Thyroid gland (tissue), 4 donors: ENCODE measurements around the gene CR1. TPM values are rescaled to one million over a fixed set of nuclear protein-coding genes. Genes with fewer than 3 reads are reported as not detected.
"Not testable (repeated sequence)": the region's sequence is repeated elsewhere in the genome, so short reads cannot be mapped to it uniquely, and the experiment has no call there.

Experiments
- DNase-seq, 2 donors: peaks; one replicate each; pipeline ENCODE4 v3.0.0-alpha.2; 2019
- H3K27ac ChIP-seq, 3 donors: fragments of 200-600 bp; sonication (generic); 1 replicate in 2 of 3; 2 replicates in 1 of 3; pipeline ENCODE4 v1.5.1; 2016 to 2019; ENCODE audit warnings: mild to moderate bottlenecking in 1 of 3, moderate library complexity in 1 of 3
- H3K27me3 ChIP-seq: fragments of 200-600 bp; sonication (generic); one replicate; pipeline ENCODE4 v1.5.1; 2019
- H3K36me3 ChIP-seq, 2 donors: fragments of 200-600 bp; sonication (generic); one replicate each; pipeline ENCODE4 v1.5.1; 2016 to 2019
- H3K4me1 ChIP-seq, 2 donors: fragments of 200-600 bp; sonication (generic); one replicate each; pipeline ENCODE4 v1.5.1; 2017 to 2019
- H3K4me3 ChIP-seq, 3 donors: fragments of 200-600 bp; sonication (generic); replicated peaks in 1 of 3; 1 replicate in 2 of 3; 2 replicates in 1 of 3; pipeline ENCODE4 v1.5.1; 2016; ENCODE audit warnings: mild to moderate bottlenecking in 1 of 3
- H3K9me3 ChIP-seq: fragments of 200-600 bp; sonication (generic); one replicate; pipeline ENCODE4 v1.5.1; 2017
- CTCF ChIP-seq, 6 experiments: fragments of 200-600 bp in 3 of 6; fragments of 450-650 bp in 3 of 6; sonication (generic) in 3 of 6; IDR thresholded peaks; one replicate each; pipeline ENCODE4 v1.5.1; 2016 to 2019; ENCODE audit warnings: antibody characterized with exemption in 6 of 6, mild to moderate bottlenecking in 2 of 6, inconsistent platforms in 1 of 6, moderate library complexity in 1 of 6
- POLR2A ChIP-seq, 2 donors: fragments of 450-650 bp; IDR thresholded peaks; one replicate each; pipeline ENCODE4 v1.6.1; 2017; ENCODE audit warnings: antibody characterized with exemption in 2 of 2, mild to moderate bottlenecking in 2 of 2, moderate library complexity in 1 of 2
- WGBS, 2 donors: methylation state at CpG; one replicate each; pipeline ENCODE4 v1.1.5; 2017; 5-methylcytosine and 5-hydroxymethylcytosine counted together
- intact Hi-C: fragments of 100-400 bp; cut with DNase I; formaldehyde crosslinking; loops from one replicate; pipeline ENCODE4 v1.15.1; 2023
- total RNA-seq, 4 donors: library from RNA; depleted of rRNA; stranded (reverse); fragments of >200 nt; gene quantifications; one replicate each; pipeline ENCODE4 v1.2.3, GENCODE V29; 2016

The CR1 gene
- total RNA-seq, 4 donors from 2014 or later: 0.49 to 5.8 (median 1.2) TPM

DNA sequence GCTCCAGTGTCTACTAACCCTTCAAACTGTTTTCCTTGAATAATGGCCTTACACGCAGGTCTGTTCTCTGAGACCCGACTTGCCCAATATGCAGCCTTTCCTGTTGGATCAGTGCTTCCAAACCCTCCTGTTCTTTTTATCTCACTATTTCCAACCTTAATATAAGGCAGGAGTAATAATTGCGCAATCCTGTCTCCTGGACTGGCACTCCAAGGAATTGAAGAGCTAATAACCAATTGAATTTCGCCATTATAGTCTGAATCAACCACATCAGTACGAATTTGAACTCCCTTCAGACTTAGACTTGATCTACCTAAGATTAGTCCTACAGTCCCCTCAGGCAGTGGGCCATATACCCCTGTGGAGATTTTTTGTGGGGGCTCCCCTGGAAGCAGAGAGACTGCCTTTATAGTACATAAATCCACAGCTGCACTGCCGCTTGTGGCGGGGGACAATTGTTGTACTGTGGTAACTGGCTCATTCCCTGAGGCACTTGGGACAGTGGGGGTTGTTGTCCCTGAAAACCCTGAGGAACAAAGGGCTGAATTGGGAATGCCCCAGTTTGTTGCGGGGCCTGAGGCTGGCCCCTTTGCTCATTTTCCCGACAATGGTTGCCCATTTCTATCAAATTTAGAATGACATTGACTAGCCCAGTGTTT, 142.7 kb downstream of the CR1 start:
- H3K27ac ChIP-seq, H3K27me3 ChIP-seq, H3K4me1 ChIP-seq, intact Hi-C loops, DNase-seq, H3K36me3 ChIP-seq, H3K9me3 ChIP-seq, H3K4me3 ChIP-seq: not testable (repeated sequence)
- WGBS, 2 donors: 83 to 89% methylated on average over 9 of the region's 9 CpGs

DNA sequence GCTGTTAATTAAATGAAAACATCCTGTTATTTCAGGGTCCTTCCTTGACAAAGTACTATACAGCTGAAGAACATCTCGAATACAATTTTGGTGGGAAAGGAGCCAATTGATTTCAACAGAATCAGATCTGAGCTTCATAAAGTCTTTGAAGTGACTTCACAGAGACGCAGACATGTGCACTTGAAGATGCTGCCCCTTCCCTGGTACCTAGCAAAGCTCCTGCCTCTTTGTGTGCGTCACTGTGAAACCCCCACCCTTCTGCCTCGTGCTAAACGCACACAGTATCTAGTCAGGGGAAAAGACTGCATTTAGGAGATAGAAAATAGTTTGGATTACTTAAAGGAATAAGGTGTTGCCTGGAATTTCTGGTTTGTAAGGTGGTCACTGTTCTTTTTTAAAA, 143.4 kb downstream of the CR1 start:
- DNase-seq, H3K27ac ChIP-seq, H3K4me1 ChIP-seq, H3K9me3 ChIP-seq, H3K36me3 ChIP-seq, H3K4me3 ChIP-seq, H3K27me3 ChIP-seq, intact Hi-C loops: not testable (repeated sequence)
- 62 to 66% methylated on average over 5 of the region's 5 CpGs for whole genome bisulfite sequencing, 2 donors

DNA sequence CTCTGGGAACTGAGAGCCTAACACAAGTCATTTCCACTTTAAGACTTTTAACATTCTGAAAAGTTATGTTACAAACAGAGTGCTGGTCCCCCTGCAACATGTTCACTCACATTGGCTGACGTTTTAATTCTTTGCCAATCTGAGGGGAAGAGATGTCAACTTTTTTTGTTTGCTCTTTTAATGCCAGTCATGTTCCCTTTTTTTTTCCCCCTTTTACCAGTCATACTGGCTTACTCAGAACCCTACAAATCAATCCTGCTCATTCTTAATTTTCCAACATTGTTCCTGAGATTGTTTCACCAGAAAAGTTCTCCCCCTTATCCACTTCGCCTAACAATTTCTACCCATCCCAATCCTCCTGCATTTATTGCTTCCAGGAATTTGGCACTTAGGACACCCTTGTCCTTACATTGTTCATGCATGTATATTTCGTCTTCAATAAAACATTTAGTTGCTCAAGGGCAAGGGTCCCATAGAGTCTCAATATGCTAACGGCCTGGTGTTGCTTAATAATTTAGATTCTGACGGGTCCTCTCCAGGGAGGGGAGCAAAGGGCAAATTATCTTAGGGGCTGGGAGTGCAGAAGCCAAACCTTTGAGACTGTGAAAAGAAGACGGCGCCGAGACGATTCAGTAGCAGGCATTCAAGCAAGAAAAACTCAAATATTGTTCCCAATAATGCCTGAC, 148.4 kb downstream of the CR1 start:
- TF ChIP-seq CTCF (IDR thresholded peaks at IDR 0.05) (no peak), POLR2A (IDR thresholded peaks at IDR 0.05) (no peak)
- intact Hi-C loops: loop anchor here (10.0 kb wide), 1 partner anchor 160 kb away; no protein-coding TSS in a partner anchor
- no peaks in the 10 kb centered on the region for H3K9me3 ChIP-seq
- DNase-seq: no peak
- H3K36me3 ChIP-seq: no peaks in the 10 kb centered on the region
- H3K27ac ChIP-seq: no peak overlapping the region
- WGBS, 2 donors: 37% methylated on average over 9 of the region's 9 CpGs
- peak overlapping the region in 1 of 3 donors; percentile 43 for H3K4me3 ChIP-seq
- H3K4me1 ChIP-seq: peaks cover 0 to 5% of the 10 kb centered on the region in 2 donors
- H3K27me3 ChIP-seq: no peaks in the 10 kb centered on the region

DNA sequence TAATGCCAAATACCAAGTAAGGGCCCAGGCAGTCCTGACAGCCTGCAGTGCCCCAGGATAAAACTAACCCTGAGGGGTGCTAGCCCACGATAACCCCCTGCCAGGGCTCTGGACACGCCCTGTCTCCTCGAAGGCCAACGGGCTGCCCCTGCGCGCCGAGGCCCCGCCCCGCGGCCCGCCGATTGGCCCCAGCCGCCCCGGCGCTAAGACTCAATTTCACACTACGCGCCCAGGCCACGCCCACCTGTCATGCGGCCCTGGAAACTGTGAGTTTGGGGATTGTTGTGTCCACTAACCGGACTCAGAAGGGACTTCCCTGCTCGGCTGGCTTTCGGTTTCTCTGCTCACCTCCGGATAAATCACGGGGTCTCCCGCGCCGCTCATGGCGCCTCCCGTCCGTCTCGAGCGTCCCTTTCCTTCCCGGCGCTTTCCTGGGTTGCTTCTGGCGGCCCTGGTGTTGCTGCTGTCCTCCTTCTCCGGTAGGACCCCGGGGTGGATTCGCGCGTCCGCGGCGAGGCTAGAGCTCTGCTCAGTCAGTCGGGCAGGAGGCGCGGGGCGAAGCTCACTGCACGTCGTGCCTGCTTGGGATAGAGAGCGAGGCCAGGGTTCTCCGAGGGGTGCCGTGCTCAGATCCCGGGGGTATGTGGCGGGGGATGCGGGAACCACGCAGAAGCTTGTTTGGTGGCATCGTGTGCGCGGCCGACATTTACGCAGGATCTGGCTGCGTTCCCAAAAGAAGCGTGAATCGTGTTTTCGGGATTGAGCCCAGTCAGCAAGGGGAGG, 149.1 kb downstream of the CR1 start, which contains the start of gene CR1L:
TSS of gene CR1L (plus strand) at position 282 of the 783 bp plus-strand sequence. CDS start at position 383, 101 bp downstream.
- Histone ChIP-seq H3K27me3 (no peaks in the 10 kb centered on the region), H3K4me1 (peaks cover 0 to 5% of the 10 kb centered on the region in 2 donors), H3K36me3 (no peaks in the 10 kb centered on the region), H3K27ac (no peak within 1 kb of the TSS), H3K4me3 (peak within 1 kb of the TSS; percentile 7 to 43 (median 8)), H3K9me3 (no peaks in the 10 kb centered on the region)
- peak; percentile 87 for DNase-seq
- no peak for TF ChIP-seq POLR2A (IDR thresholded peaks at IDR 0.05)
- TF ChIP-seq CTCF (IDR thresholded peaks at IDR 0.05): no peak
- intact Hi-C loops: loop anchor here (10.0 kb wide), 1 partner anchor 160 kb away; no protein-coding TSS in a partner anchor
- 11 to 21% methylated on average over 18 to 30 of the region's 65 CpGs for WGBS, 2 donors

- Histone ChIP-seq H3K4me3 (peak overlapping the region in 1 of 3 donors; percentile 43), H3K9me3 (no peaks in the 10 kb centered on the region), H3K36me3 (no peaks in the 10 kb centered on the region), H3K27me3 (no peaks in the 10 kb centered on the region), H3K27ac (no peak overlapping the region), H3K4me1 (peaks cover 0 to 5% of the 10 kb centered on the region in 2 donors)
- TF ChIP-seq CTCF (IDR thresholded peaks at IDR 0.05) (no peak), POLR2A (IDR thresholded peaks at IDR 0.05) (no peak)
- no peak for DNase-seq
- intact Hi-C loops: loop anchor here (10.0 kb wide), 1 partner anchor 159 kb away; no protein-coding TSS in a partner anchor
- 67 to 75% methylated on average over 17 of the region's 17 CpGs for WGBS, 2 donors
These were observed 149.7 kb downstream of the CR1 start for GRCh38 chr1:207645635-207646081.
